ENCODE data around the gene RASL10B.

- TF ChIP-seq CTCF (IDR thresholded peaks at IDR 0.05) (no peak), EZH2 (IDR thresholded peaks at IDR 0.05) (no peak), EZH2phosphoT487 (IDR thresholded peaks at IDR 0.05) (no peak)
Observed at GRCh38 chr17:35742896-35743477, 11.5 kb downstream of the RASL10B start.

Measured in neural progenitor cell (in vitro differentiated cells).